HG03097 (cell line): ENCODE results near the gene ZMYND10.

ENCODE experiments used
- ATAC-seq: cut with Tn5 transposase; IDR thresholded peaks from one replicate; pipeline ENCODE4 v1.9.1; 2021; ENCODE audit not compliant: unreplicated experiment, low FRiP score

Gene ZMYND10

DNA sequence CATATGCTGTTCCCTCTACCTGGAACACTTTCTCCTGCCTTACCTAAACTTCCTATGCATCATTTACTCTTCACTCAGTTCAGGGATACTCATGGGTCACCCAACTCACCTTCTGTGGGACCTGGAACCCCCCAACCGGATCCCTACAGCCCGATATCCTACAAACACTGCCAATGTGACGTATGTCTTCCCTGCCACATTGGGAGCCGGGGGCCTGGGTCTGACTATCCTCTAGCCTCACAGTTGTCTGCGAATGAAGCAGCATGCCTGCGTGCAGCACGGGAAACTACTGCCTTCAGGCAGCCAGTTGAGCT lies 4.6 kb upstream of the ZMYND10 start:
- ATAC-seq = no peak

DNA sequence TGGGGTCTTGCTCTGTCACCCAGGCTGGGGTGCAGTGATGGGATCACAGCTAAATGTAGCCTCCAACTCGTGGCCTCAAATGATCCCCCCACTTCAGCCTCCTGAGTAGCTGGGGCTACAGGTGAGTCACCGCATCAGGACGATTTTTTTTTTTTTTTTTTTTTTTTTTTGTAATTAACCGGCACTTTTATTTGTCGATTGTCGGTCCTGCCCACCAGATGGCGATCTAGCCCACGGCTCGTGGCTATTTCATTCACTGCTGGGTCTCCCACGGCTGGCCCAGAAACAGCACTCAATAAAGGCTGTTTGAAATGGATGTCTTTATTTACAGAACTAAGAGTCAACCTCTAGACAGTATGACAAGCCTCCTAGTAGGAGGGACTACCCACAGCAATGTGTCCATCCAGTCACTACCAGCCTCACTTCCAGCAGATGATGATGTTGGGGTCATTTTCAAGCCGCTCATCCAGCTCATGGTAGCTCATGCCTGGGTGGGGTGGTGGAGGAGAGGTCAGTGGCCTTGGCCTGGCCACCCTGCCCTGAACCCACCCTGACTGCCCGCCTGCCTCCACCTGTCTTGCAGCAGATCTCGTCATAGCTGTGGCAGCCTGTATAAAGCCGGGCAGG lies 1.8 kb upstream of the ZMYND10 start:
- no peak for ATAC-seq

DNA sequence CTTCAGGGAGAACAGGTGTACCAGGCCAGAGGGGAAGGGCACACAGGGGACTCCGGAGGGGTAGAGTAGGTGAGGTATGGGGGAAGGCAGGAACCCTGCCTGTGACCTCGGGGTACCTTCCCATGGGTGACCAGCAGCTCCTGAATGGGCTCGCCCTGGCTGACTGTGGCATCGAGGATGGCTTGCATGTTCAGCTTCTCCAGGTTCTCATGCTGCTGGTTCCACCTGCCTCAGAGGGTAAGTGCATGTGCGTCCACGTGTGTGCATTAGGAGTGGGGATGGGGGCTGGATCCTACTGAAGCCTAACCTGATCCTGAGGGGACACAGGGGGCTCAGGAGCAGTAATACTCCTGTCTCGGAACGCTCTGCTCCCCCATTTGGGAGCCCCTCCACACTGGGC lies 524 bp downstream of the ZMYND10 start:
- ATAC-seq = no peak

DNA sequence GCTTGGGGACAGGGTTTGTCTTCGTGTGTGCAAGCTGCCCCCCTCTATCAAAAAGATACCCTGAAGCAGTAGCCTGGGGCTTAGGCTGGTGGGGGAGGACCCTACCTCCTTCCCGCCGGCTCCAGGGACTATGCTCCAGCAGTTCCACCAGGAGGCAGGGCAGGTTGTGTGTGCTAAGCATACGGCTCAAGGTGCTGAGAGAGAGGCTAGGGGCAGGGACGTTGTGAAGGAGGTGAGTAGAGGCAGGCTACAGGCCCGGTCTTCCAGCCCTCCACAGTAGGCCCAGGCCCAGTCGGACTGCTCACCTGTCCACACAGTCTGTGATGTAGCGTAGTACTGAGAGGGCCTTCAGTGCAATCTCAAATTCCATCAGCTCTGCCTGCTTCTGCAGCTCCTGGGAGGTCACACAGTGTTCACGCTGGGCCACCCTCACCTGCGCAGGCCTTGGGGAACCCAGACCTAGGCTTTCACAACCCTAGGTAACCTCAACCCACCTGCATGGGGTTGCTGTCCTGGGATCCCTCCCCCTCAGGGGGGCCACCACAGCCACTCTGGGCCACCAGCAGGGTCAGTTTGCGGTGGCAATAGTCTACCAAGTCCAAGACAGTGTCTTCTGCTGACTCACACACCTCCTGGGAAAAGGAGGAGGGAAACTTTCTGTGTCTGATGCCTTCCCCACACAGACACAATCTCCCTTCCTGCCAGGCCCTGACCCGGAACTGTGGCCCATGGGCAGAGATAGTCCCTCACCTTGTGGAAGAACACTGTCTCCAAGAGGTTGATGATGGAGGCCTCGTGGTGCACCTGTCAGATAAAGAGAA lies 2.5 kb downstream of the ZMYND10 start:
- no peak for ATAC-seq

DNA sequence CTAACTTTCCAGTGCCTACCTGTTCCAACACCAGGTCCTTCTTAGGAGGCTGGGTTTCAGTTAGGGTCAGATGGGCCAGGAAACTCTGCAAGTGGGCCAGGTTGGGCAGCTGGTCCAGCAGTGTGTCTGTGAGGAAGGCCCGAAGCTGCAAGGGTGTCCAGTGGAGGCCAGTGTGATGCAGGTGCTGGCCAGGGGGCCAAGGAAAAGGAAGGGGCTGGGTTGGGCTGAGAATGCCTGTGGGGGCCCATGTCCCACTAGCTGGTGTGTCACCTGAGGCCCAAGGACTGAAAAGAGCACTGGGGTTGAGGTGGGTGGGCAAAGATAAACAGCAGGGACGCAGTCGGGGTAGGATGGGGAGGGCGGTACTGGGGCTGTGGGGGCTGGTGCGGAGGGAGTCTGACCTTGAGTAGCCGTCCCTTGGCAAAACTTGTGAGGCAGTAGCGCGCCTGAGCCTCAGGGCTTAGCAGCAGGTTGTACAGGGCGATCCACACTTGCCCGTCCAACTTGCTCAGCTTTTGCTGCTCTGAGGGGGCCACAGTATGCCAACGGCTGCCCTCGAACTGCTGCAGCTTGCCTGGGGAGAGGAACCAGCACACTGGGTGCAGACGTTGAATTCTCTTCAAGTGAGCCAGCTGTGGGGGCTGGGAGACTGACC lies 3.4 kb downstream of the ZMYND10 start:
- no peak for ATAC-seq

DNA sequence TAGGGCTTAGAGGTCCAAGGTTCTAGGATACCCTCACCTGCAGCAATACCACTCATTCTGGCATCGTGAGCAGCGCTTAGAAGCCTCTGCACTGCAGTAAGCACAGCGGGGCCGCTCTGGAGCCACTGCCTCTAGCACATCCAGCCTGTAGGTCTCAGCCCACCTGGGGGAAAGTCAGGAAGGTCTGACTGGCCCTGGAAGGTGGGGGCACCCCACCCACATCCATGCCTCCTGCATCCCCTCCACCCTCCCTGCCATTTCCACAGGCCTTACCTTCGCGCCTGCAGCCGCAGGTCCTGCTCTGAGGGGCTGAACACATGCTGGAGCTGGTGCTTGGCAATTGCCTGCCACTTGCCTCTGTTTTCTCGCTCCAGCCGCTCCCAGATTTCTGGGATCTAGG lies 4.0 kb downstream of the ZMYND10 start:
- no peak for ATAC-seq

DNA sequence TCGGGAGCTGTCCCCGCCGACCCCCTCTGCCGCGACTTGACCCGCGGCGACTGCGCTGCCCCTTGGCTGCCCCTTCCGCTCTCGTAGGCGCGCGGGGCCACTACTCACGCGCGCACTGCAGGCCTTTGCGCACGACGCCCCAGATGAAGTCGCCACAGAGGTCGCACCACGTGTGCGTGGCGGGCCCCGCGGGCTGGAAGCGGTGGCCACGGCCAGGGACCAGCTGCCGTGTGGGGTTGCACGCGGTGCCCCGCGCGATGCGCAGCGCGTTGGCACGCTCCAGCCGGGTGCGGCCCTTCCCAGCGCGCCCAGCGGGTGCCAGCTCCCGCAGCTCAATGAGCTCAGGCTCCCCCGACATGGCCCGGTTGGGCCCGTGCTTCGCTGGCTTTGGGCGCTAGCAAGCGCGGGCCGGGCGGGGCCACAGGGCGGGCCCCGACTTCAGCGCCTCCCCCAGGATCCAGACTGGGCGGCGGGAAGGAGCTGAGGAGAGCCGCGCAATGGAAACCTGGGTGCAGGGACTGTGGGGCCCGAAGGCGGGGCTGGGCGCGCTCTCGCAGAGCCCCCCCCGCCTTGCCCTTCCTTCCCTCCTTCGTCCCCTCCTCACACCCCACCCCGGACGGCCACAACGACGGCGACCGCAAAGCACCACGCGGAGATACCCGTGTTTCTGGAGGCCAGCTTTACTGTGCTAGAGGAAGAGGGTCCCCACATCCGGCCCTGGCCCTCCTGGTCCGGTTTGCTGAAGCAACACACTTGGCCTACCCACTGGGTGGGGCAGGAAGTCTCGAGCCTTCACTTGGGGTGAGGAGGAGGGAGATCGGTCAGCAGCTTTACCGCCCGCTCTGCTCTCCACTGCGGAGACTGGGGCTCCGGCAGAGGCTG lies 4.8 kb downstream of the ZMYND10 start, which contains the start of gene RASSF1:
TSS of gene RASSF1 (minus strand) at position 389 of the 882 bp plus-strand sequence. CDS start at position 358, 31 bp downstream.
- no peak for ATAC-seq

DNA sequence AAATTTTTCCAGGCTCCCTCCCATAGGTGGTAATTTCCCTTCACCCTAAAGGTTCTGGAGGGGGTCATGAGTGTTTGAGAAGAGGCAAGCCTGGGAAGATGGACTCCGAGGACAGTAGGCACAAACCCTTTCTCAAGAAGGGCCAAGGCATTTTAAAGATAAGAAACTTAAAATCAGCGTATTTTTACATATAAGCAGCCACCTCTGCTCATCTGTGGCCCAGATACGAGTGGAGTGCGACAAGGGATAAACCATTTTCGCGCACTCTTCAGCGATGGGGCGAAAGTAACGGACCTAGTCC lies 5.4 kb downstream of the ZMYND10 start:
- ATAC-seq = no peak

DNA sequence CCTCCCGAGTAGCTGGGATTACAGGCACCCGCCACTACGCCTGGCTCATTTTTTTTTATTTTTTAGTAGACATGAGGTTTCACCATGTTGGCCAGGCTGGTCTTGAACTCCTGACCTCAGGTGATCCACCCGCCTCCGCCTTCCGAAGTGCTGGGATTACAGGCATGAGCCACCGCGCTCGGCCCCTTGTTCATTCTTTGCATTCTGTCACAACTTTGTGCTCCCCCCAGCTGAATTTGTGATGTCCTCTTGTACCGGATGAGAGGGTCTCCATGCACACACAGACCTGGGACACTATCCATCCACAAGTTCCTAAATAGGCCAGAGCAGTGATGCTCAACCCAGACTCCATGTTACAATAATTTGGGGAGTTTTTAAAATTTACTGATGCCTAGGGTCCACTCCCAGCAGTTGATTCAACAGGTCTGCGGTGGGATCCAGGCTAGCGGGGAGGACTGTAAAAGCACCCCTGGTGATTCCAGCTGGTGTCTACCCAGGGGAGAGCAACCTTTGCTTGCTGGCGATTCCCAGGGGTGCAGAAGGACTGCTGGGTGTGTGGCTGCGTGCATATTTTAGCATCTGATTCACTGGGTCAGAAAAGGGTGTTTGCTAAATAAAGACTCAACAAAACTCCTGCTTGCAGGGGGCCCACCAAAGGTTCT lies 5.9 kb downstream of the ZMYND10 start:
- no peak for ATAC-seq

DNA sequence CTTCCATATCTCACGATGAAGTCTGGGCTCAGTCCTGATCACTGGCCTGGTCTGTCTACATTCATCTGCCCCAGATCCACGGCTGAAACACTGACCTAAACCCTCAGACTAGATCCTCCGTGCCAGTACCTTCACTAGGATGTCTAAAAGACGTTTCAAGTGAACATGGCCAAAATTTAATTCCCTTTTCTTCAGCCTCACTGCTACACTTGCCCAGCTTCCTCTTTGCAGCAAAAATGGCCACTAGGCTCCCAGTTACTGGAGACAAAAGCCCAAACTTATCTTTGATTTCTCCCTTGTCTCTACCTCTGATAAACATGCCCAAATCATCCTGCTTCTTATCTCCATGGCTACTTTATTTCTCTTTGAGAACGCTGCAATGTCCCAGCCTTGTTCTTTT lies 6.6 kb downstream of the ZMYND10 start:
- ATAC-seq = no peak

DNA sequence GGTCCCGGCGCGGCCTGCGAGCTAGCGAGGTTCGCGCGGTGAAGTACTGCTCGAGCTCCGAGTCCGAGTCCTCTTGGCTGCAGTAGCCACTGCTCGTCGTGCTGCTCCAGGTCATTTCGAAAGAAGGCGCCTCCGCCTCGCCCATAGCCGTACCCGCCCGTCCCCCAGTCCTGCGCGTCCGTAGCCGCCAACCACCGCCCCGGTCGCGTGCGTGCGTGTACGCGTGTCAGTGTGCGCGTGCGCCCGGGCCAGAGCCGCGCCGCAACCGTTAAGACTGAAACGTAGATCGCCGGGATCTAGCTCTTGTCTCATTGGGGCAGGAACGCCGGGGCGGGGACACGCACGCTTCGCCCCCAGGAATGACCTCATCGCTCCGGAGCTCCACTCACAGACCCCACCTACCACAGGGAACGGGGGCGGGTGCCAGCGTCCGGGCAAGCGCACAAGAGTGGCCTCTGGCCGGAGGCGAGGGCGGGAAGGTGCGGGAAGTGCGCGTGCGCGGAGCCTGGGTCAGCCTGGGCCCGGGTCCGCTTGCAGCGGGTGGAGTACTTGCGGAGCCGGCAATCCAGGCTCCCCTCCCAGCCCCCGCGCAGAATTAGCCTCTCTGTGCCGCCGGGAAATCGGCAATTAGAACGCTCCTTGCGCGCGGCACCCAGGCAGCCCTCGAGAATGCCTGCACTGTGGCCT lies 8.2 kb downstream of the ZMYND10 start:
- ATAC-seq = peak; percentile 74

DNA sequence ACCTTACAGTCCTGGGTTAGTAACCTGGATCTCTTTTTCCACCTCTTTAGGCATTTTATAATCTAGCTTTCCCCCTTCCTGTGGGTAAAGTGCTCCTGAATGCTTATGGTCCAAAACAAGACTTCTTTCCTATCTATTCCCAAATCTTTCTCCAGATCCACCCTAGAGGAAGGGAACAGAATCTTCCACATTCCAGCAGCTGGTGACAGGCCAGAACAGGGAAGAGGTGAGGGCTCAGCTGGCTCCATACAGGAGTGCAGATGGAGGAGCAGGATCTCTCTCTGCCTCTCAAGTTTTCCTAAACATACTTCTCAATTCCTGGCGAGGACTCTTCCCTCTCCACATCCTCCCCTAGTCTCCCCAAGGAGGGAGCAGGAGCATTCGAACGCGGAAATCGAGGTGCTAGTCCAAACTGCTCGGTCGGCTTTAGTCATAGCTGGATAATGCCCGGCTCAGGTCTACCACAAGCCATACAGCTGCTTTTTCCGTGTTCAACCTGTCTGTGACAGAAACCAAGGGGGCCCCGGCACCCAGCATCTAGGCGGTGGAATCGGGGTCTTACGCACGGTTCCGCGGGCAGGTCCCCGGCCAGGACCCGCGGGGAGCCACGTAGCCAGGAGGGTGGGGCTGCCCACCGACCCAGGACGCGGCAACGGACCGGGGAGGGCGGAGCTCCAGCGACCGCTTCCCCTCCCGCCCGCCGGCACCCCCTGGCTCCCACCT lies 8.9 kb downstream of the ZMYND10 start:
- no peak for ATAC-seq

DNA sequence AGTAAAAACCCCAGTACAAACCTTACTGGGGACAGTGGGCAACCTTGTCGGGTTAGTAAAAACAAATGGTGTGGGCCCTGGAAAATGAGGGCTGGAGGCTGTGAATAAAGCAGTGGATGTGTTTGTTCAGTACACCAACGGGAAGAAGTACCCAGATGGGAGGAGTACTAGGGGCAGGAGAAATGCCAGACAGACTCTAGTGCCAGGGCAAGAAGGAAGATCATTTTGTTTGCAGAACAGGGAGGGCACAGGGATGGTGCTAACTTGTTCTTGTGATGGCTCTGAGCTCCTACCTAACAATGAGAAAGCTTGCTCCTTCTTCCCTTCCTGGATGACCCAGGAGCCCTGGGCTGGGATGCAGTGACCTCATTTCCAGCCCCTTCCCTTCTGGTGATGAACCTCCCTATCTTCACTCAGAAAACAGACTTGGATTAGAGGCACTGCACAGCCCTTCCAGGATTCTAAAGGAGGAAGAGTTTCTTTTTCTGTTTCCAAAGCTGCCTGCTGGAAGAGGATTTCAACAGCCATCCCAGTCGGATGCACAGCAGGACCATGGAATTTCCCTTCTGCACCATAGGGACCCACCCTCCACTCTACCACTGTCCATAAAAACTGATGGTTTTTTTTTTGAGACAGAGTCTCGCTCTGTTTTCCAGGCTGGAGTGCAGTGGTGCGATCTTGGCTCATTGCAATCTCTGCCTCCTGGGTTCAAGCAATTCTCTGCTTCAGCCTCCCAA lies 11.0 kb downstream of the ZMYND10 start:
- ATAC-seq = no peak

DNA sequence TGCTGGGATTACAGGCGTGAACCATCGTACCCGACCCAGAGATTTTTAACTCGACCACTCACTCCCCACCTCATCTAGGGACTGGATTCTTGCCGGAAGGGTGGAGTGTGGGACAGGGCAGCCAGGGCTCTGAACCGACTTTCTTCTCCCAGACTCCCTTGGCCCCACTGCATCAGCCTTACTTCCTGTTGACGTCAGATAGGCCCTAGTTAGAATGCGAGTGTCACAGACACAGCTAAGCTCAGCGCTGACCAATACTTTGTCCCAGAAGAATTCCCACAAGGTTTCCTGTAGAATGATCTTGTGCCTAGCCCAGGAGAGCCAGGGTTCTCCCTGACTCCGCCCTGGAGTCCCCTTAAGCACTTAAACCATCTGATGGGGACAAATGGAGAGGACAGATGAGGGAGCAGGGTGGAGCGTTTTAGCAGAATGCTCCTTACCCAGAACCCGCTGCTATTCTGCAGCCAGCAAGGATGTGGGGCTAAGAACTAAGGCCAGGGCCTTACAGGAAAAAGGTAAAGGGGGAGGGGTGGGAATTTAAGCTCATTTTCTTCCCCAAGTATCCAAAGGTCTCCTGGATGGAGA lies 11.7 kb downstream of the ZMYND10 start:
- no peak for ATAC-seq

DNA sequence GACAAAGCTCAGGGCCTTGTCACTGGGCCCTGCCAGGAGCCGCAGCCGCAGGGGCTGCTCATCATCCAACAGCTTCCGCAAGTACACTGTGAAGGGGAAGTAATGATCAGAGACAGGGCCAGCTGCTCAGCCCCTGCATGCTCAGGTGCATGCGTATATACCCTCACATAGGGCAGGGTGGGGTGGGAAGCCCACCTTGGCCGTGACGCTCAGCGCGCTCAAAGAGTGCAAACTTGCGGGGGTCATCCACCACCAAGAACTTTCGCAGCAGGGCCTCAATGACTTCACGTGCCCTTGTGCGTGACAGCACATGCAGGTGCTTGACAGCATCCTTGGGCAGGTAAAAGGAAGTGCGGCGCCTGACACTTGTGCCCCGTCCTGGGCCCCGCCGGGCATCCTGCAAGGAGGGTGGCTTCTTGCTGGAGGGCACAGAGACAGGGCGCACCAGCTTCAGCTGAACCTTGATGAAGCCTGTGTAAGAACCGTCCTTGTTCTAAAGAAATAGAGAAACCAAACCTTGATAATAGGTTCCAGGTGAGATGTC lies 14.1 kb downstream of the ZMYND10 start:
- no peak for ATAC-seq

DNA sequence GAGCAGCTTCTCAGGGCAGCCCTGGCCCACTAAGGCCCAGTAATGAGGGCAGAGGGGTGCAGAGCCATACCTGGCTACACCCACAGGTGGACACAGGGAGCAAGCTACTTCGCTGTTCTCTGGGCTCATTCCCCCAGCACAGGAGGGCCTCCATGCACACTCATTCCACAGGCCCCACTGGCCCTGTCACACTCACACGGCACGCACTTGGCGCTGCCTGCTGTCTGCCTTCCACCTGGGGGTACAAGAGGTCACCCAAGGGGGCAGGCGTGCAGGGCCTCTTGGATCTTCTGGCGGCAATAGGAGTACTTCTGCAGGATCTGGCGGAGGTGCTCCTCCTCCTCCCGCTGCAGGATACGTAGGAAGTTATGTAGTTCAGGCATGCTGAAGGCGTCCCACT lies 15.2 kb downstream of the ZMYND10 start:
- no peak for ATAC-seq

DNA sequence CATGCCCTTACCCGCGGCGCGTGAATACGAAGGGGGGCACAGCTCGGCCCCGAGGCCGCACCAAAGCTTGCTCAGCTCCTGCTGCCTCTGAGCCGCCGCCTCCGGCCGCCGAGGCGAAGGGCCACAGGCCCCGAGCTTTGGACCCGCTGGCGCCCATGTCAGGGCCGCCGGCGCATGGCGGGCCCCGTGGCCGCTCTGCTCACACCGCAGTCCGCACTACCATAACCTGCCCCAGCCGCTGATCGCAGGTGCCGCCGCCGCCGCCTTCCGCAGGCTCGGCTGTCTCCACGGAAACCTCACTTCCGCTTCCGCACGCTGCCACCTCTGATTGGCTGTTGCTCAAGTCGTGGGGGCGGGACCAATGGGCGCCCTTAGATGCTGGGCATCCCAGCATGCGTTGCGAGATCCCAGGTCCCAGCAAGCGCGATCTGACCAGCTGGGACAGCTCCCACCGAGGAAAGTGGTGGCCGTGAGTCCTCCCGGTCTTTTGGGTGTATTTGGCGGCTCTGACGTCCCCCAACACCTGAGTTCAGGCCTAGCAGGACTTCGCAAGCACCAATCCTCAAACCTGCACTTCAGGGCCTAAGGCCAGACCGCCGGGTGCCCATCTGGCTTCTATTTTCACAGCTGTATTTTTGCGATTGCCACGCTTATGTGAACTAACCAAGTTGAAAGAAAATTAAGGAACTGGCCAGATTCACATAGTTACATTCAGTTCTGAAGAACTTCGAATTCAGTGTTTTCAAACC lies 17.4 kb downstream of the ZMYND10 start, which contains the start of gene TUSC2:
TSS of gene TUSC2 (minus strand) at position 281 of the 749 bp plus-strand sequence. CDS start at position 157, 124 bp downstream.
- peak; percentile 60 for ATAC-seq
